Calu3 (cell line): ENCODE measurements around the gene CERKL. TPM values are rescaled to one million over a fixed set of nuclear protein-coding genes. Genes with fewer than 3 reads are reported as not detected.
A peak's percentile ranks its signal among the peaks of the same experiment; 100 is the strongest.

Experiments used
- BruUV-seq: library from RNA; stranded (reverse); fragments of 400-500 nt; replicated peaks from 2 replicates; lab custom pipeline; 2021; lab: Mats Ljungman, UMichigan
- CTCF ChIA-PET: fragments of 300-600 bp; sonication (Branson Sonifier 250); formaldehyde crosslinking; loops from one replicate; lab custom pipeline; 2022; ENCODE audit warnings: antibody characterized with exemption; lab: Charles Lee
- DNase-seq: peaks from one replicate; pipeline ENCODE4 v3.0.0; 2022
- H3K27ac Mint-ChIP-seq: one replicate; pipeline ENCODE4 v1.8.0; 2022; ENCODE audit warnings: mixed read lengths; ENCODE audit not compliant: unreplicated experiment
- H3K27me3 Mint-ChIP-seq: one replicate; pipeline ENCODE4 v1.8.0; 2022; ENCODE audit warnings: mixed read lengths; ENCODE audit not compliant: unreplicated experiment
- H3K36me3 Mint-ChIP-seq: one replicate; pipeline ENCODE4 v1.8.0; 2022; ENCODE audit warnings: mild to moderate bottlenecking, moderate library complexity, mixed read lengths; ENCODE audit not compliant: insufficient read depth, unreplicated experiment
- H3K4me1 Mint-ChIP-seq: one replicate; pipeline ENCODE4 v1.8.0; 2022; ENCODE audit warnings: mild to moderate bottlenecking, low read depth, mixed read lengths; ENCODE audit not compliant: unreplicated experiment
- H3K4me3 Mint-ChIP-seq: one replicate; pipeline ENCODE4 v1.8.0; 2022; ENCODE audit warnings: mild to moderate bottlenecking, low read depth, moderate library complexity, mixed read lengths; ENCODE audit not compliant: unreplicated experiment
- H3K9me3 Mint-ChIP-seq: one replicate; pipeline ENCODE4 v1.8.0; 2022; ENCODE audit warnings: low read depth, mixed read lengths; ENCODE audit not compliant: unreplicated experiment
- intact Hi-C: fragments of 100-400 bp; cut with micrococcal nuclease; formaldehyde crosslinking; loops from one replicate; pipeline ENCODE4 v1.10.0; 2022; ENCODE audit not compliant: unreplicated experiment
- total RNA-seq: library from RNA; stranded (reverse); gene quantifications from 2 replicates; pipeline ENCODE4 v1.2.3, GENCODE V29; 2022
- TF ChIP-seq, protein P1 (sequence below): fragments of 200-600 bp; IDR thresholded peaks from one replicate; pipeline ENCODE4 v1.8.0; 2022; ENCODE audit warnings: antibody characterized with exemption; ENCODE audit not compliant: unreplicated experiment

Gene CERKL
- total RNA-seq, 1 experiment from 2014 or later: 1.1 TPM

DNA sequence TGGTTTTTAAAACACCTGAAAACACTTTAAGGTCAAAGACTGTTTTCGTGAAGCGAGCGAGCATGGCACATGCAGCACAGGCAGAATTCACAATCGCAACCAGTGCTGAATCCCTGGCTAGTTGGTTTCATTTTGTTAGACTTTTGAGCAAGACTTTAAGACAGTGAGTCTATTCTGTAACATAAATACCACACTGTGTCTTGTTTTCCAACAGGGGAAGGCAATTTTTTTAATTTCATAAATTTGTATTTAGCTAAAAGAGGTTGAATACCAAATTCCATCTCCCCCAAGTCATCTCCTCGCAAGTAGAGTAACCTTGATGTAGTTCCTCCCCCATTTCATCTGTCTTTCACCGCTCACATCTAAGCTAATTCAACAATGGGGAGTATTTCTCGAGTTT lies 1.4 kb downstream of the CERKL start:
- Mint-ChIP-seq H3K27ac (no peak overlapping the region), H3K4me3 (peak overlapping the region; percentile 88), H3K36me3 (peaks cover 14% of the 10 kb centered on the region), H3K27me3 (no peaks in the 10 kb centered on the region), H3K4me1 (peaks cover 7% of the 10 kb centered on the region), H3K9me3 (no peaks in the 10 kb centered on the region)
- CTCF ChIA-PET: no interaction called here
- BruUV-seq: no TSS peak
- DNase-seq: no peak
- intact Hi-C loops: loop anchor here (5.0 kb wide), 1 partner anchor 33 kb away; no protein-coding TSS in a partner anchor
- TF ChIP-seq, protein P1, sequence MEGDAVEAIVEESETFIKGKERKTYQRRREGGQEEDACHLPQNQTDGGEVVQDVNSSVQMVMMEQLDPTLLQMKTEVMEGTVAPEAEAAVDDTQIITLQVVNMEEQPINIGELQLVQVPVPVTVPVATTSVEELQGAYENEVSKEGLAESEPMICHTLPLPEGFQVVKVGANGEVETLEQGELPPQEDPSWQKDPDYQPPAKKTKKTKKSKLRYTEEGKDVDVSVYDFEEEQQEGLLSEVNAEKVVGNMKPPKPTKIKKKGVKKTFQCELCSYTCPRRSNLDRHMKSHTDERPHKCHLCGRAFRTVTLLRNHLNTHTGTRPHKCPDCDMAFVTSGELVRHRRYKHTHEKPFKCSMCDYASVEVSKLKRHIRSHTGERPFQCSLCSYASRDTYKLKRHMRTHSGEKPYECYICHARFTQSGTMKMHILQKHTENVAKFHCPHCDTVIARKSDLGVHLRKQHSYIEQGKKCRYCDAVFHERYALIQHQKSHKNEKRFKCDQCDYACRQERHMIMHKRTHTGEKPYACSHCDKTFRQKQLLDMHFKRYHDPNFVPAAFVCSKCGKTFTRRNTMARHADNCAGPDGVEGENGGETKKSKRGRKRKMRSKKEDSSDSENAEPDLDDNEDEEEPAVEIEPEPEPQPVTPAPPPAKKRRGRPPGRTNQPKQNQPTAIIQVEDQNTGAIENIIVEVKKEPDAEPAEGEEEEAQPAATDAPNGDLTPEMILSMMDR: no peak

DNA sequence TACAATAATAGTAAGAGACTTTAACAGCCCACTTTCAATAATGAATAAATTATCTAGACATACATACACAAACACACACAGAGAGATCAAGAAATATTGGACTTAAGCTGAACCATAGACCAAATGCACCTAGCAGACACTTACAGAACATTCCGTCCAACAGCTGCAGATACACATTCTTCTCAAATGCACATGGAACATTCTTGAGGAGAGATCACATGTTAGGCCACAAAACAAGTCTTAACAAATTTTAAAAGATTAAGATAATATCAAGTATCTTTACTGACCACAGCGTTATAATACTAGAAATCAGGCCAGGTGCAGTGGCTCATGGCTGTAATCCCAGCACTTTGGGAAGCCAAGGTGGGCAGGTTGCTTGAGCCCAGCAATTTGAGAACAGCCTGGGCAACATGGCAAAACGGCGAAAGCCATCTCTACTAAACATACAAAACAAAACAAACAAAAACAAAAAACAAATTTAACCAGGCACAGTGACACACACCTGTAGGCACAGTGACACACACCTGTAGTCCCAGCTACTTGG lies 7.4 kb downstream of the CERKL start:
- intact Hi-C loops: no loop called here
- H3K36me3 Mint-ChIP-seq: no peaks in the 10 kb centered on the region
- no TSS peak for BruUV-seq
- CTCF ChIA-PET: no interaction called here
- no peaks in the 10 kb centered on the region for H3K9me3 Mint-ChIP-seq
- no peak overlapping the region for H3K4me3 Mint-ChIP-seq
- H3K27me3 Mint-ChIP-seq: no peaks in the 10 kb centered on the region
- DNase-seq: no peak
- H3K4me1 Mint-ChIP-seq: peaks cover 8% of the 10 kb centered on the region
- no peak overlapping the region for H3K27ac Mint-ChIP-seq
- TF ChIP-seq, protein P1: no peak

DNA sequence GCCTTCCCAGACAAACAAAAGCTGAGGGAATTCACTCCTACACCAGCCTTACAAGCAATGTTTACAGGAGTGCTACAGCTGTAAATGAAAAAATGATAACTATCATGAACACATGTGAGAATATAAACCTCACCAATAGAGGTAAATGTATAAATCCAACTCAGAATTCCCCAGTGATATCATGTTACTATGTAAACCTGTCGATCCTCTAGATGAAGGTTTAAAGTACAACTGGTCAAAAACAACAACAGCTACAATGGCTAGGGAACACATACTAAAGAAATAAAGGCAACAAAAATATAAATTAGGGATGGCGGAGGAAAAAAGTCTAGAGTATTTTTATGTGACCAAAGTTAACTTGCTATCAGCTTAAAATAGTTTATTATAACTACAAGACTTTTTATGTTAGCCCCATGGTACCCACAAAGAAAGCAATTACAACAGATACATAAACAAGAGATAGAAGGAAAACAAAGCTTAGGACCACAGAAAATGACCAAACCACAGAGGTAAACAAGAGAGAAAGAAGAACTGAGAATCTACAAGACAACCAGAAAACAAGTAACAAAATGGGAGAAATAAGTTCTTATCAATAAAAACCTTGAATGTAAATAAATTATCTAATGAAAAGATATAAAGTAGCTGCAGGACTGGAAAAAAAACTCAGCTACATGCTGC lies 8.3 kb downstream of the CERKL start:
- no TSS peak for BruUV-seq

DNA sequence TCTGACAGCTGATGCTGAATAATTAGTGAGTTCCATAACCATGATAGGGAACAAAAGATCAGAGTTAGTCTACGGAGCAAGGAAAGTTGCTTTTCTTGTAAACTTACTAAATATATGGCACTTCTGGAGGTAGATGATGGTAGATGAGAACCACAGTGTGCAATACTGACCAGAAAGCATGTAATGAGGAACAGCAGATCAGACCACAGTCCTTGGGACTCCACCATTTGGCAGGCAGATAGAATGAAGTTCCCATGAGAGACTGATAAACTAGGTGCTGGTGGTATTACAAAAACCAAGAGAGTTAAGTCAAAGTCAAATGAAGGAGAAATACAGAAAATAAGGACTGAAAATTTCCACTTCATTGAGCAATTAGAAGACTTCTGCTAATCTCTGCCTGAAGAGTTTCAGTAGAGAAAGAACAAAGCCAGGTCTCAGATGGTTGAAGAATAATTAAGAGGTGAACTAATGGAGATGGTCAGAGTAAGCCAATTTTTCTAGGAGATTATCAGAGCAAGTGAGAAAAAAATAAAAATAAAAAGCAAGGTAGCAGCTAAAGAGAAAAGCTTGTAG lies 10.4 kb downstream of the CERKL start:
- Mint-ChIP-seq H3K4me3 (no peak overlapping the region), H3K27me3 (no peaks in the 10 kb centered on the region), H3K36me3 (no peaks in the 10 kb centered on the region), H3K27ac (no peak overlapping the region), H3K4me1 (peaks cover 8% of the 10 kb centered on the region), H3K9me3 (no peaks in the 10 kb centered on the region)
- intact Hi-C loops: no loop called here
- no peak for DNase-seq
- CTCF ChIA-PET: no interaction called here
- TF ChIP-seq, protein P1: no peak
- BruUV-seq: no TSS peak

More for the DNA sequence above, 8.3 kb downstream of the CERKL start:
- TF ChIP-seq, protein P1: no peak
- Mint-ChIP-seq H3K36me3 (no peaks in the 10 kb centered on the region), H3K27ac (no peak overlapping the region), H3K9me3 (no peaks in the 10 kb centered on the region), H3K27me3 (no peaks in the 10 kb centered on the region), H3K4me3 (no peak overlapping the region), H3K4me1 (peaks cover 8% of the 10 kb centered on the region)
- DNase-seq: no peak
- CTCF ChIA-PET: no interaction called here
- intact Hi-C loops: no loop called here
